ENCODE measurements around the gene FAR2.

DNA sequence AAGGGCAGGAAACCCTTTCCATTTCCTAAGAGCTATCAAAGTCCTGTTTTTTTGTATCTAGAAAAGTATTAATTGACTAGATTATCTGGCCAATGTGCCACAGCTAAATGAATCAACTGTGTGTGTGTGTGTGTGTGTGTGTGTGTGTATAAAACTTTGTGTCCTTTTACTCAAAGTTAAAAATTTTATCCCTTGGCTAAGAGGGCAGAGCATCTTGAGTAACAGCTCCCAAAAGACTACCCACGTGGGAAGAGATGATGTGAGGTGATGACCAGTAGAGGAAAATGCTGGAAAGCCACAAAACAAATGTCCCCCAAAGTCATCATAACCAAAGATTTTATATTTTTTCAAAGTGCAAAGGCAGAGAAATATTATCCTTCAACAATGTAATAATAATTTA lies 90.3 kb downstream of the FAR2 start:
- TF ChIP-seq, protein P1, sequence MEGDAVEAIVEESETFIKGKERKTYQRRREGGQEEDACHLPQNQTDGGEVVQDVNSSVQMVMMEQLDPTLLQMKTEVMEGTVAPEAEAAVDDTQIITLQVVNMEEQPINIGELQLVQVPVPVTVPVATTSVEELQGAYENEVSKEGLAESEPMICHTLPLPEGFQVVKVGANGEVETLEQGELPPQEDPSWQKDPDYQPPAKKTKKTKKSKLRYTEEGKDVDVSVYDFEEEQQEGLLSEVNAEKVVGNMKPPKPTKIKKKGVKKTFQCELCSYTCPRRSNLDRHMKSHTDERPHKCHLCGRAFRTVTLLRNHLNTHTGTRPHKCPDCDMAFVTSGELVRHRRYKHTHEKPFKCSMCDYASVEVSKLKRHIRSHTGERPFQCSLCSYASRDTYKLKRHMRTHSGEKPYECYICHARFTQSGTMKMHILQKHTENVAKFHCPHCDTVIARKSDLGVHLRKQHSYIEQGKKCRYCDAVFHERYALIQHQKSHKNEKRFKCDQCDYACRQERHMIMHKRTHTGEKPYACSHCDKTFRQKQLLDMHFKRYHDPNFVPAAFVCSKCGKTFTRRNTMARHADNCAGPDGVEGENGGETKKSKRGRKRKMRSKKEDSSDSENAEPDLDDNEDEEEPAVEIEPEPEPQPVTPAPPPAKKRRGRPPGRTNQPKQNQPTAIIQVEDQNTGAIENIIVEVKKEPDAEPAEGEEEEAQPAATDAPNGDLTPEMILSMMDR (conservative IDR thresholded peaks at IDR 0.05; ENCODE audit: low read length), result no peak
- TF ChIP-seq EZH2phosphoT487 (IDR thresholded peaks at IDR 0.05; ENCODE audit: borderline replicate concordance, low read depth, low read length), result no peak
